ENCODE data around the gene HS2ST1.

DNA sequence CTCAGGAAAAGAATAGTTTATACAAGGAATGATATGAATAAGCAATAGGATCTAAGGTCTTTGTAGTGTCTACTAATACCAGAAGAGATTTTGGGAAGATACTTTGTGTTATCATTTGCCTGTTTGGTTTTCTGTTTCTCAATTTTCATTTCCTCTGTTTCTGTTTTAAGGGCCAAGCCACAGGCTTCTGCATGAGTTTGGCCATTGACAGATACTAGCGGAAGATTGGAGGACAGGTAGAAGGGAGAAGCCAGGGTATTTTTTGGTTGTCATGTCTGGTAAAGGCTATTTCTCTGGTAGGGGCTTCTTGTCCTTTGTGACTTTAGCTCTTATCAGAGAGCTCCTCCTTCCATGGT is 51.4 kb downstream of the HS2ST1 start:
- TF ChIP-seq, protein P1, sequence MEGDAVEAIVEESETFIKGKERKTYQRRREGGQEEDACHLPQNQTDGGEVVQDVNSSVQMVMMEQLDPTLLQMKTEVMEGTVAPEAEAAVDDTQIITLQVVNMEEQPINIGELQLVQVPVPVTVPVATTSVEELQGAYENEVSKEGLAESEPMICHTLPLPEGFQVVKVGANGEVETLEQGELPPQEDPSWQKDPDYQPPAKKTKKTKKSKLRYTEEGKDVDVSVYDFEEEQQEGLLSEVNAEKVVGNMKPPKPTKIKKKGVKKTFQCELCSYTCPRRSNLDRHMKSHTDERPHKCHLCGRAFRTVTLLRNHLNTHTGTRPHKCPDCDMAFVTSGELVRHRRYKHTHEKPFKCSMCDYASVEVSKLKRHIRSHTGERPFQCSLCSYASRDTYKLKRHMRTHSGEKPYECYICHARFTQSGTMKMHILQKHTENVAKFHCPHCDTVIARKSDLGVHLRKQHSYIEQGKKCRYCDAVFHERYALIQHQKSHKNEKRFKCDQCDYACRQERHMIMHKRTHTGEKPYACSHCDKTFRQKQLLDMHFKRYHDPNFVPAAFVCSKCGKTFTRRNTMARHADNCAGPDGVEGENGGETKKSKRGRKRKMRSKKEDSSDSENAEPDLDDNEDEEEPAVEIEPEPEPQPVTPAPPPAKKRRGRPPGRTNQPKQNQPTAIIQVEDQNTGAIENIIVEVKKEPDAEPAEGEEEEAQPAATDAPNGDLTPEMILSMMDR (conservative IDR thresholded peaks at IDR 0.05; ENCODE audit: low read depth in 2 of 2), result no peak
- no peak for TF ChIP-seq EZH2 (IDR thresholded peaks at IDR 0.05; ENCODE audit: low read depth, unreplicated experiment)
- TF ChIP-seq, protein P2, sequence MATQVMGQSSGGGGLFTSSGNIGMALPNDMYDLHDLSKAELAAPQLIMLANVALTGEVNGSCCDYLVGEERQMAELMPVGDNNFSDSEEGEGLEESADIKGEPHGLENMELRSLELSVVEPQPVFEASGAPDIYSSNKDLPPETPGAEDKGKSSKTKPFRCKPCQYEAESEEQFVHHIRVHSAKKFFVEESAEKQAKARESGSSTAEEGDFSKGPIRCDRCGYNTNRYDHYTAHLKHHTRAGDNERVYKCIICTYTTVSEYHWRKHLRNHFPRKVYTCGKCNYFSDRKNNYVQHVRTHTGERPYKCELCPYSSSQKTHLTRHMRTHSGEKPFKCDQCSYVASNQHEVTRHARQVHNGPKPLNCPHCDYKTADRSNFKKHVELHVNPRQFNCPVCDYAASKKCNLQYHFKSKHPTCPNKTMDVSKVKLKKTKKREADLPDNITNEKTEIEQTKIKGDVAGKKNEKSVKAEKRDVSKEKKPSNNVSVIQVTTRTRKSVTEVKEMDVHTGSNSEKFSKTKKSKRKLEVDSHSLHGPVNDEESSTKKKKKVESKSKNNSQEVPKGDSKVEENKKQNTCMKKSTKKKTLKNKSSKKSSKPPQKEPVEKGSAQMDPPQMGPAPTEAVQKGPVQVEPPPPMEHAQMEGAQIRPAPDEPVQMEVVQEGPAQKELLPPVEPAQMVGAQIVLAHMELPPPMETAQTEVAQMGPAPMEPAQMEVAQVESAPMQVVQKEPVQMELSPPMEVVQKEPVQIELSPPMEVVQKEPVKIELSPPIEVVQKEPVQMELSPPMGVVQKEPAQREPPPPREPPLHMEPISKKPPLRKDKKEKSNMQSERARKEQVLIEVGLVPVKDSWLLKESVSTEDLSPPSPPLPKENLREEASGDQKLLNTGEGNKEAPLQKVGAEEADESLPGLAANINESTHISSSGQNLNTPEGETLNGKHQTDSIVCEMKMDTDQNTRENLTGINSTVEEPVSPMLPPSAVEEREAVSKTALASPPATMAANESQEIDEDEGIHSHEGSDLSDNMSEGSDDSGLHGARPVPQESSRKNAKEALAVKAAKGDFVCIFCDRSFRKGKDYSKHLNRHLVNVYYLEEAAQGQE (IDR thresholded peaks at IDR 0.05; ENCODE audit: unreplicated experiment), result no peak
- TF ChIP-seq POLR2AphosphoS5 (IDR thresholded peaks at IDR 0.05; ENCODE audit: low read depth), result no peak
- TF ChIP-seq, protein P3, sequence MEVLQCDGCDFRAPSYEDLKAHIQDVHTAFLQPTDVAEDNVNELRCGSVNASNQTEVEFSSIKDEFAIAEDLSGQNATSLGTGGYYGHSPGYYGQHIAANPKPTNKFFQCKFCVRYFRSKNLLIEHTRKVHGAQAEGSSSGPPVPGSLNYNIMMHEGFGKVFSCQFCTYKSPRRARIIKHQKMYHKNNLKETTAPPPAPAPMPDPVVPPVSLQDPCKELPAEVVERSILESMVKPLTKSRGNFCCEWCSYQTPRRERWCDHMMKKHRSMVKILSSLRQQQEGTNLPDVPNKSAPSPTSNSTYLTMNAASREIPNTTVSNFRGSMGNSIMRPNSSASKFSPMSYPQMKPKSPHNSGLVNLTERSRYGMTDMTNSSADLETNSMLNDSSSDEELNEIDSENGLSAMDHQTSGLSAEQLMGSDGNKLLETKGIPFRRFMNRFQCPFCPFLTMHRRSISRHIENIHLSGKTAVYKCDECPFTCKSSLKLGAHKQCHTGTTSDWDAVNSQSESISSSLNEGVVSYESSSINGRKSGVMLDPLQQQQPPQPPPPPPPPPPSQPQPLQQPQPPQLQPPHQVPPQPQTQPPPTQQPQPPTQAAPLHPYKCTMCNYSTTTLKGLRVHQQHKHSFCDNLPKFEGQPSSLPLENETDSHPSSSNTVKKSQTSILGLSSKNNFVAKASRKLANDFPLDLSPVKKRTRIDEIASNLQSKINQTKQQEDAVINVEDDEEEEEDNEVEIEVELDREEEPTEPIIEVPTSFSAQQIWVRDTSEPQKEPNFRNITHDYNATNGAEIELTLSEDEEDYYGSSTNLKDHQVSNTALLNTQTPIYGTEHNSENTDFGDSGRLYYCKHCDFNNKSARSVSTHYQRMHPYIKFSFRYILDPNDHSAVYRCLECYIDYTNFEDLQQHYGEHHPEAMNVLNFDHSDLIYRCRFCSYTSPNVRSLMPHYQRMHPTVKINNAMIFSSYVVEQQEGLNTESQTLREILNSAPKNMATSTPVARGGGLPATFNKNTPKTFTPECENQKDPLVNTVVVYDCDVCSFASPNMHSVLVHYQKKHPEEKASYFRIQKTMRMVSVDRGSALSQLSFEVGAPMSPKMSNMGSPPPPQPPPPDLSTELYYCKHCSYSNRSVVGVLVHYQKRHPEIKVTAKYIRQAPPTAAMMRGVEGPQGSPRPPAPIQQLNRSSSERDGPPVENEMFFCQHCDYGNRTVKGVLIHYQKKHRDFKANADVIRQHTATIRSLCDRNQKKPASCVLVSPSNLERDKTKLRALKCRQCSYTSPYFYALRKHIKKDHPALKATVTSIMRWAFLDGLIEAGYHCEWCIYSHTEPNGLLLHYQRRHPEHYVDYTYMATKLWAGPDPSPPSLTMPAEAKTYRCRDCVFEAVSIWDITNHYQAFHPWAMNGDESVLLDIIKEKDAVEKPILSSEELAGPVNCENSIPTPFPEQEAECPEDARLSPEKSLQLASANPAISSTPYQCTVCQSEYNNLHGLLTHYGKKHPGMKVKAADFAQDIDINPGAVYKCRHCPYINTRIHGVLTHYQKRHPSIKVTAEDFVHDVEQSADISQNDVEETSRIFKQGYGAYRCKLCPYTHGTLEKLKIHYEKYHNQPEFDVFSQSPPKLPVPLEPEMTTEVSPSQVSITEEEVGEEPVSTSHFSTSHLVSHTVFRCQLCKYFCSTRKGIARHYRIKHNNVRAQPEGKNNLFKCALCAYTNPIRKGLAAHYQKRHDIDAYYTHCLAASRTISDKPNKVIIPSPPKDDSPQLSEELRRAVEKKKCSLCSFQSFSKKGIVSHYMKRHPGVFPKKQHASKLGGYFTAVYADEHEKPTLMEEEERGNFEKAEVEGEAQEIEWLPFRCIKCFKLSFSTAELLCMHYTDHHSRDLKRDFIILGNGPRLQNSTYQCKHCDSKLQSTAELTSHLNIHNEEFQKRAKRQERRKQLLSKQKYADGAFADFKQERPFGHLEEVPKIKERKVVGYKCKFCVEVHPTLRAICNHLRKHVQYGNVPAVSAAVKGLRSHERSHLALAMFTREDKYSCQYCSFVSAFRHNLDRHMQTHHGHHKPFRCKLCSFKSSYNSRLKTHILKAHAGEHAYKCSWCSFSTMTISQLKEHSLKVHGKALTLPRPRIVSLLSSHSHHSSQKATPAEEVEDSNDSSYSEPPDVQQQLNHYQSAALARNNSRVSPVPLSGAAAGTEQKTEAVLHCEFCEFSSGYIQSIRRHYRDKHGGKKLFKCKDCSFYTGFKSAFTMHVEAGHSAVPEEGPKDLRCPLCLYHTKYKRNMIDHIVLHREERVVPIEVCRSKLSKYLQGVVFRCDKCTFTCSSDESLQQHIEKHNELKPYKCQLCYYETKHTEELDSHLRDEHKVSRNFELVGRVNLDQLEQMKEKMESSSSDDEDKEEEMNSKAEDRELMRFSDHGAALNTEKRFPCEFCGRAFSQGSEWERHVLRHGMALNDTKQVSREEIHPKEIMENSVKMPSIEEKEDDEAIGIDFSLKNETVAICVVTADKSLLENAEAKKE (CRISPR knock-in tag; IDR thresholded peaks at IDR 0.05), result no peak
- no peak for TF ChIP-seq JUNB (IDR thresholded peaks at IDR 0.05; ENCODE audit: unreplicated experiment)
- TF ChIP-seq EZH2phosphoT487 (IDR thresholded peaks at IDR 0.05; ENCODE audit: unreplicated experiment), result no peak
- TF ChIP-seq NANOG (IDR thresholded peaks at IDR 0.05; ENCODE audit: borderline replicate concordance), result no peak
- no peak for TF ChIP-seq ETS1 (IDR thresholded peaks at IDR 0.05)
- no peak for TF ChIP-seq STAT1 (IDR thresholded peaks at IDR 0.05; ENCODE audit: unreplicated experiment)
- TF ChIP-seq ZNF331 (CRISPR knock-in tag; IDR thresholded peaks at IDR 0.05; ENCODE audit: low read depth), result no peak
- TF ChIP-seq ZNF114 (CRISPR knock-in tag; IDR thresholded peaks at IDR 0.05), result no peak
